HG02840 (cell line): ENCODE measurements around the gene ALOX15.
"Not testable (repeated sequence)": the region's sequence is repeated elsewhere in the genome, so short reads cannot be mapped to it uniquely, and the experiment has no call there.

ENCODE experiments used
- ATAC-seq: cut with Tn5 transposase; IDR thresholded peaks from one replicate; pipeline ENCODE4 v1.9.1; 2021; ENCODE audit warnings: mild to moderate bottlenecking, moderate library complexity, moderate number of reproducible peaks; ENCODE audit not compliant: unreplicated experiment, low FRiP score

Gene ALOX15

DNA sequence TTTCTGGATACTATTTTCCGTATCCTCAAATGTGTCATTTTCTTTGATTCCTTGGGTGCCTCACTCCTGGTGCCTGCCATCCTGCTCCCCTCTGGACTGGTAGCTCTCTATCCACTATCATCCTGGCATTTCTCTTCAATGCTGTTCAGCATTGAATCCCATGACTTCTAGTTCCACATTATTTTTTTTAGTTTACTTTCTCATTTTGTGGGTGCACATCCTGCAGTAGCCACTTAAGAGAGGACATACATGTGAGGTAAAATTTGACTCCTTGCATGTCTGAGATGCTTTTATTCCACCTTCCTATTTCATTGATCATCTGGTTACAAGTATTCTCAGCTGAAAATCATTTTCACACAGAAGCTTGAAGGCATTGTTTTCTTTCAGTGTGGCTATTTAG, 19.1 kb downstream of the ALOX15 start:
- no peak for ATAC-seq

GRCh38 chr17:4620531-4621101, 20.9 kb downstream of the ALOX15 start:
- no peak for ATAC-seq

GRCh38 chr17:4617590-4618351, 23.7 kb downstream of the ALOX15 start:
- no peak for ATAC-seq

DNA sequence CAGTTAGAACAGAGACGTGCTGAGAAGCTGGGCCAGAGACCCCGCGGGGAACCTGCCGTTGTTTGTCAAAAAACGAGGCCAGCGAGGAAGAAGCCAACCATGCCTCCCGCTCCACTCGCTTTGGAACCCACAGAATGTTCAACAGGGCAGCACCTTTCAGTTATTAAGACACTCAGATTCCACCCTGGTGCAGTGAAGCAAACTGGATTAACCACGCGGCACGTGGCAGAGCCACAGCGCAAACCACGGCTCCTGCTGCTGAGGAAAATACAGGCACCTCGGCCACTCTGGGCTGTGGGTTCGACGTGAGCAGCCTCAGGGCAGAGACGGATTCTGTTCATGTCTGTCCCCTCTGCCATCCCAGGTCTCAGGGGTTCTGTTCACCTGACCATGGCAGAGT, 24.4 kb downstream of the ALOX15 start:
- no peak for ATAC-seq

GRCh38 chr17:4616476-4616875, 25.0 kb downstream of the ALOX15 start:
- no peak for ATAC-seq

DNA sequence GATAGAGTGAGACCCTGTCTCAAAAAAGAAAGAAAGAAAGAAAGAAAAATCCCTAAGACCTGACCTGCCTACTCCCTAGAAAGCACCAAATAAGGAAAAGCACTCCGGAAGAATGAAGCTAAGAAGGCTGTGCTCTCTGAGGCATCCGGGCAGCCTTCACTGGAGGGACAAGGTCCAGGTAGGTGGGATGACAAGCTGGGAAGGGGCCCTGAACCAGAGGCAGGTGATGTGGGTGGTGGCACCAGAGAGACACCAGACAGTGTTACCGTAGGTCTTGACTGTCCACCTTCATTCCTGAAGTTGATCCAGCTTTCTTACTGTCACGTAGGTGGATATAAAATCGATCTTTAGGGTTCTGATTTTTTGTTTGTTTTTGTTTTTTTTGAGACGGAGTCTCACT, 30.8 kb downstream of the ALOX15 start:
- no peak for ATAC-seq

DNA sequence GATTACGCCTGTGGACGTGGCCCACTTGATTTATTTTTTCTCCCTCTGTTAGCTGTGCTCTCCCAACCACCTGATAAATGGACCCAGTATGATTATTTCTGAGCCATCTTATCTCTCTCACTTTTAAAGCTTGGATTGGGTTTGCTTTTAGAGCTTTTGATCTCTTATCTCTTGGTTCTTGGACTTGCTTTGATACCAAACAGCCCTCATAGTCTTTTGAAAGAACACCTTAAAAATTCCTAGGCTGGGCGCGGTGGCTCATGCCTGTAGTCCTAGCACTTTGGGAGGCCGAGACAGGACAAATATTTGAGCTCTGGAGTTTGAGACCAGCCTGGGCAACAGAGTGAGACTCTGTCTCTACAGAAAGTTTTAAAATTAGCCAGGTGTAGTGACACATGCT, 31.3 kb downstream of the ALOX15 start:
- ATAC-seq, result no peak

GRCh38 chr17:4609761-4610160, 31.7 kb downstream of the ALOX15 start:
- ATAC-seq, result no peak

DNA sequence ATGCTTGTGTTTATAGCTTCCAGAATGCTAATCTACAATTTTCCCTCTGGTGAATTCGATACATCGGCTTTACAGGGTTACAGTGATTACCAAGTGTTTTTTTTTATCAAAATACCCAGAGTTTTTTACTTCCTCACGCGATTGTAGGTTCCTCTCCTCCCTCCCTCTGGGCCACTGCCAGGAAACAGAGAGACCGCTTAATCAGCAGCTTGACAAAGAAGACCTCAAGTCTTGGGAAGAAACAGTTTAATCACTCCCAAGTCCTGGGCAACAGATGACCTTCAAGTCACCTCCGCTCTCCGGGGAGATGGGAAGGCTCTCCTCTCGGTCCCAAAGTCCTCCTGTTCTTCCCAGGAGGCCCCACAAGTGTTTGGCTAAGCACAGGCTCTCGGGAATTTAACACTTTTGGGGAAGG, 33.7 kb downstream of the ALOX15 start:
- ATAC-seq, result no peak

DNA sequence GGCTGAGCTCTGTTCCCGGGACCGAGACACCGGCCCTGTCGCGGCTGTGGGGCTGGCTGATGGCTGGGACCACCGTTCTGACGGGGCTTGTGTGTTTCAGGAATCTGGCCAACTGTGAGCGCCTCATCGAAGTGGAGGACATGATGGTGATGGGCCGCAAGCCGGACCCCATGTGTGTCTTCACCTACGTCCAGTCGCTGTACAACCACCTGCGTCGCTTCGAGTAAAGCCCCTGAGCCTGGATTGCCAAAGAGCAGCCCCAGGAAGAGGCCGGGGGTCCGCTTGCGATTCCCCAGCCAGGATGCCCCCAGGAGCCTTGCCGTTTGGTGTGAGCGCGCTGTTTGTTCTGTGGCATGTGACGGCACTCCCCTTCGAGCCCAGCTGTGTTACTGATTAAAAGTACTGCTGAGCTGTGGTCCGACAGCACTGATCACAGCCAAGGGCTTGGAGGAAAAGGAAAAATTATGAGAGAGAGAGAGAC, 34.2 kb downstream of the ALOX15 start:
- no peak for ATAC-seq

DNA sequence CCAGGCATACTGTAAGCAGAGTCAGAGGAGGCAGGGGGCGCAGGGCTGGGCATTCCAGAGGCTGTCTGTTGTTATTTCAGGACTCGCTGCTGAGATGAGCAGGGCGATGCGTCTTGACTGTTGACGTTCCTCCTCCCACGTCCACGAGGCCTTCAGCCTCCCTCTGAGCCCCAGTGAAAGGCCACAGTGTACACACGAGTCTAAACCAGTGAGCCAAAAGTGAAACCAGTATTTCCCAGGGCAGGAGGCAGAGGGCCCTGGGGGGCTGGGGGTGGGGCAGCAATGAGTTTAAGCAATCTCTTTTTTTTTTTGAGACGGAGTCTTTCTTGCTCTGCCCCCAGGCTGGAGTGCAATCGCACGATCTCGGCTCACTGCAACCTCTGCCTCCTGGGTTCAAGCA, 35.7 kb downstream of the ALOX15 start:
- no peak for ATAC-seq

- not testable (repeated sequence) for ATAC-seq
Measured at GRCh38 chr17:4604736-4605135, 36.7 kb downstream of the ALOX15 start.

DNA sequence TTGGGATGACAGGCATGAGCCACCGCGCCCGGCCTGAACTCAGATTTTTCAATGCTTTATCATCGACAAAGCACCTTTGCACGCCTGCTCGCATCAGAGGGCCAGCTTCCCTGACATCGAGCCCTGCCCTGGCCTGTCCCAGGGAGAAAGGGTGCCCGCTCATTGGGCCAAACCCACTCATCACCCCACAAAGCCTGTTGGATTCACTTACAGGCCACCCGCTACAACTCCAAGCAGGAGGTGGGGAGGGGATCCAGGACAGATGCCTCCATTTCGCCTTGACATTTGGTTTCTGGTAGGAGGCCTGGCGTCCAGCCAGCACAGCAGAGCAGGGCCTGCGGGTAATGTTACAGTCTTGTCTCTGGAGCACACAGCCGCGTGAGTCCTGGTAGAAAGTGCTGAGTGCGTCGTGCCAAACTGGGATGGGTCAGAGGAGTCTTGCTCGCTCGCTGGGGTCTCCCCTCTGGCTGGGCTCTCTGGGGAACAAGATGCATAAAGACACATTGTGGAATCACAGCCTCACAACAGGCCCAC, 37.3 kb downstream of the ALOX15 start:
- no peak for ATAC-seq

GRCh38 chr17:4602041-4602440, 39.4 kb downstream of the ALOX15 start:
- no peak for ATAC-seq

- ATAC-seq, result no peak
Measured at GRCh38 chr17:4601326-4601725, 40.2 kb downstream of the ALOX15 start.

GRCh38 chr17:4600563-4600962, 40.9 kb downstream of the ALOX15 start:
- ATAC-seq, result no peak

- ATAC-seq, result no peak
Measured at GRCh38 chr17:4599505-4600281, 41.8 kb downstream of the ALOX15 start.

DNA sequence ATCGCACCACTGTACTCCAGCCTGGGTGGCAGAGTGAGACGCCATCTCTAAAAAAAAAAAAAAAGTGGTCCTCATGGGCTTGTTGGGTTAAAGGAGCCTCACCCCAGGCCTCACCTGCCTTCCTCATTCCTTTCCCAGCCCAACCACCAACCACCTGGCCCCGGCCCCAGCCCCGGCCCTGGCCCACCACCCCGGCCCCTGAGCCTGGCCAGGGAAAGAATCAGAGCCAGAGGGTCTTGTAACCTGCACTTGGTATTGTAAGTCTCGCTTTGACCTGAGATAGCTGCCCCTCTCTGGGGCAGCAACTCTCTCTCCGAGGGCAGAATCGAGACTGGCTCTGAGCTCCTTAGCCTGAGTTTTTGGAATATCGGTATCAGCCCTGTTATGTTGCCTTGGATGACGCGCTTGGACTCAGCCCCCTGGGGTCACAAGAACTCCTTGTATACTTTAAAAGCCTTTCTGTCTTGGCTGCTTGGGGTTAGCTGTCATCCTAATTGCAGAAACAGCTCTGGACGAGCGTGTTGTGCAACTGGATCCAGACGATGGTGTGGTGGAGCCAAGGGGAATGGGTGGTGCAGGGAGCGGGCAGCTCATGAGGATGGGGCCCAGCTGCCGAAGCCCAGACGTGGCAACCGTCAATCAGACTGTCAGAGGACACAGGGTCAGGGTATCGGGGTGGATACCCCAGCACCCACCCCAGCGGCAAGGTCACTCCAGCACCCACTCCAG, 42.5 kb downstream of the ALOX15 start:
- no peak for ATAC-seq

DNA sequence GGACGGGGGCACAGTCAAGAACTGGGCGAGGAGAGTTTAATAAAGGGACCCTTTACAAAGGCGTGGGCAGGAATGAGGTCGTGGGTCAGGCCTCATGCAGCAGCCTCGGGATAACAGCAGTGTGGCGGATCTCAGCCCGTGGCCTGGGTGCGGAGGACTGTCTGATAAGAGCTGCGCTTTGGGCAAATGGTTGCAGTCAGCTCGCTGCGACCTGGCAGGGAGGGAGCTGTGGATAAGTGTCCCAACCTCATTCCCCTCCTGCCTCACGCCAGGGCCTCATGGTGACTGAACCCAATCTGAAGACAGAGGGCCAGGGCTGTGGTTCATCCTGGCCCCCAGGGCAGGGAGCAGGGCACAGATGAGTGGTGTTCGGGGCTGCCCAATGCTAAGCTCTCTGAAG, 43.5 kb downstream of the ALOX15 start:
- ATAC-seq, result no peak

DNA sequence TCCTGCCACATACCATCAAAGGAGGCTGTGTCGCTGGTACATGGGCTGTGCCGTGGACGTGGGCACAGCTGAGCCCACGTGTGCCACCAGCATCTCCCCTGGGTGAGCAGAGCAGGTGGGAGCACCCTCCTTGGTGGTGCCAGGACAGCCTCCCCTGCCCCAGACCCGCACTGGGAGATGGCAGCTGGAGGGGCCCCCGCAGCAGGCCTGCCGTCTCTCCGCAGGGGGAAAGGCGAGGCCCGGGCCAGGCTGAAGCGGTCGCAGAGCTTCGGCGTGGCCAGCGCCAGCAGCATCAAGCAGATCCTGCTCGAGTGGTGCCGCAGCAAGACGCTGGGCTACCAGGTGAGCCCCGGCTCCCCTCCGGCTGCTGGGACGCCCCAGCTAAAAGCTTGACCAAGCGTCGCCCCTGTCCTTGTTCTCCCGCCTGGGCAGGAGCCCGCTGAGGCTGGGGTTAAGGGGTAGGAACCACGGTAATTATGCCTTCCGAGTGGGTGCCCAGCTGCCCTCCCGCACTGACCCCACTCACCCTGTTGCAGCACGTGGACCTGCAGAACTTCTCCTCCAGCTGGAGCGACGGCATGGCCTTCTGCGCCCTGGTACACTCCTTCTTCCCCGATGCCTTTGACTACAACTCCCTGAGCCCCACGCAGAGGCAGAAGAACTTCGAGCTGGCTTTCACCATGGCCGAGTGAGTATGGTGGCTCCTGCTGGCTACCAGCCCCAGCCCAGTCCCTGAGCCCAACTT, 44.7 kb downstream of the ALOX15 start:
- ATAC-seq, result no peak
